Breast epithelium (tissue), 3 donors: ENCODE data around the gene CORO1C.

Source experiments
- POLR2AphosphoS5 ChIP-seq, 3 donors: sonication (generic); formaldehyde crosslinking; IDR thresholded peaks; one replicate each; pipeline ENCODE4 v1.6.1; 2017; ENCODE audit warnings: antibody characterized with exemption in 3 of 3
- TF ChIP-seq, protein P1 (sequence below), 3 donors: fragments of 450-650 bp; IDR thresholded peaks; one replicate each; pipeline ENCODE4 v1.5.1; 2016 to 2017; ENCODE audit warnings: antibody characterized with exemption in 3 of 3, mild to moderate bottlenecking in 3 of 3, moderate library complexity in 3 of 3

DNA sequence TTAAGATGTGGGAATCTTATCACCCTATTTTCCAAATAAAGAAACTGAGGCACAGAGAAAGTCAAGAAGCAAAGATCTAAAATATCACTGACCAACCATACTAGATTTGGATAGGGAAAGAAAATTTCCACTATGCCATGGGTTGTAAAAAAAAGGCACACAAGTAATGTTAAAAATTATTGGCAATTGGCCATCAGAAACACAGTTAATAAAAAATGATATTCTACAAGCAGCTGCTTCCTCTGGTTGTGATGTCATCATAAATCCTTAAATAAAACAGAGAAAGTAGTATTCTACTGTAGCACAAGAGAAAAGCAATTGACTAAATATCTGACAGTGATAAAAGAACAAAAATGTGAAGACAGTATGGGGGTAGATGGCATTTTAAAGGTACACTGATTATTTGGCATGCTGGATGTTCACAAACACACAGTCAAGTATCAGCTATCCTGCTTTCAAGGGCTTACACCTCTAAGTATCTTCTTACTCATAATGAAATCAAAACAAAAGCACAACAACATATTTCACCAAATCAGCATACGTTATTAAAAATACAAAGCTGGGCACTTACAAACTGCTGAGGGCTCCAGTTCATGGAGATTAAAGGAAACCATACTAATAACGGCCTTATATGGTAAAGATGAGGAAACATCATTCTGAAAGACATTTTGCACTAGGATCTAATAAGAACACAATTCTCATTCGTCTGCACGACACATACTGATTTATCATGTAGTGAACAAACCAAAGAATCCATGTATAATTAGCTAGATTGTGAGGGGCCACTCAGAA, 45.7 kb downstream of the CORO1C start:
- TF ChIP-seq, protein P1, sequence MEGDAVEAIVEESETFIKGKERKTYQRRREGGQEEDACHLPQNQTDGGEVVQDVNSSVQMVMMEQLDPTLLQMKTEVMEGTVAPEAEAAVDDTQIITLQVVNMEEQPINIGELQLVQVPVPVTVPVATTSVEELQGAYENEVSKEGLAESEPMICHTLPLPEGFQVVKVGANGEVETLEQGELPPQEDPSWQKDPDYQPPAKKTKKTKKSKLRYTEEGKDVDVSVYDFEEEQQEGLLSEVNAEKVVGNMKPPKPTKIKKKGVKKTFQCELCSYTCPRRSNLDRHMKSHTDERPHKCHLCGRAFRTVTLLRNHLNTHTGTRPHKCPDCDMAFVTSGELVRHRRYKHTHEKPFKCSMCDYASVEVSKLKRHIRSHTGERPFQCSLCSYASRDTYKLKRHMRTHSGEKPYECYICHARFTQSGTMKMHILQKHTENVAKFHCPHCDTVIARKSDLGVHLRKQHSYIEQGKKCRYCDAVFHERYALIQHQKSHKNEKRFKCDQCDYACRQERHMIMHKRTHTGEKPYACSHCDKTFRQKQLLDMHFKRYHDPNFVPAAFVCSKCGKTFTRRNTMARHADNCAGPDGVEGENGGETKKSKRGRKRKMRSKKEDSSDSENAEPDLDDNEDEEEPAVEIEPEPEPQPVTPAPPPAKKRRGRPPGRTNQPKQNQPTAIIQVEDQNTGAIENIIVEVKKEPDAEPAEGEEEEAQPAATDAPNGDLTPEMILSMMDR (IDR thresholded peaks at IDR 0.05) = no peak
- no peak for TF ChIP-seq POLR2AphosphoS5 (IDR thresholded peaks at IDR 0.05)
